ENCODE results near the gene ARHGEF39. TPM values are rescaled to one million over a fixed set of nuclear protein-coding genes. Genes with fewer than 3 reads are reported as not detected.
"Not testable (repeated sequence)": the region's sequence is repeated elsewhere in the genome, so short reads cannot be mapped to it uniquely, and the experiment has no call there.

The ARHGEF39 gene
- polyA plus RNA-seq, 3 donors, result 0.13 to 0.53 (median 0.42) TPM

GRCh38 chr9:35612843-35613242 lies 52.2 kb downstream of the ARHGEF39 start:
- no peak overlapping the region for H3K4me2 ChIP-seq (replicated peaks; ENCODE audit: extremely low read depth, low read length, poor library complexity, severe bottlenecking)
- intact Hi-C loops (cut with micrococcal nuclease), result no loop called here
- Mint-ChIP-seq H3K4me1 (peaks cover 26% of the 10 kb centered on the region), H3K27me3 (ENCODE audit: low read depth in 3 of 3) (peaks cover 11 to 25% (median 19%) of the 10 kb centered on the region in 3 donors), H3K9me3 (no peaks in the 10 kb centered on the region), H3K27ac (no peak overlapping the region), H3K36me3 (peaks cover 19 to 20% of the 10 kb centered on the region in 2 donors), H3K4me3 (no peak overlapping the region)
- H3K27ac ChIP-seq (ENCODE audit: low read depth in 1 of 2, low read length in 2 of 2), result no peak overlapping the region
- H3K36me3 ChIP-seq (replicated peaks in 1 of 2; ENCODE audit: control insufficient read depth in 1 of 2, insufficient read depth in 2 of 2, low read length in 2 of 2), result peaks cover 22% of the 10 kb centered on the region in 2 donors
- no peaks in the 10 kb centered on the region for H3K27me3 ChIP-seq (ENCODE audit: control insufficient read depth in 2 of 2, insufficient read depth in 2 of 2, low read length in 2 of 2)
- H3K9ac ChIP-seq (ENCODE audit: insufficient read depth, low read length, poor library complexity, severe bottlenecking), result no peak overlapping the region
- whole genome bisulfite sequencing (ENCODE audit: insufficient coverage), result no CpG with 5 or more reads among the region's 2 CpGs
- H3K79me2 ChIP-seq (ENCODE audit: insufficient read depth, low read length), result no peaks in the 10 kb centered on the region
- peaks cover 13 to 15% of the 10 kb centered on the region in 2 donors for H3K4me1 ChIP-seq (ENCODE audit: control insufficient read depth in 1 of 2, insufficient read depth in 2 of 2, low read length in 2 of 2)
- H3K4me3 ChIP-seq (replicated peaks in 1 of 3; ENCODE audit: low read depth in 2 of 3, low read length in 3 of 3), result no peak overlapping the region
- H4K20me1 ChIP-seq (ENCODE audit: insufficient read depth, low read length), result no peaks in the 10 kb centered on the region
- TF ChIP-seq, protein P1, sequence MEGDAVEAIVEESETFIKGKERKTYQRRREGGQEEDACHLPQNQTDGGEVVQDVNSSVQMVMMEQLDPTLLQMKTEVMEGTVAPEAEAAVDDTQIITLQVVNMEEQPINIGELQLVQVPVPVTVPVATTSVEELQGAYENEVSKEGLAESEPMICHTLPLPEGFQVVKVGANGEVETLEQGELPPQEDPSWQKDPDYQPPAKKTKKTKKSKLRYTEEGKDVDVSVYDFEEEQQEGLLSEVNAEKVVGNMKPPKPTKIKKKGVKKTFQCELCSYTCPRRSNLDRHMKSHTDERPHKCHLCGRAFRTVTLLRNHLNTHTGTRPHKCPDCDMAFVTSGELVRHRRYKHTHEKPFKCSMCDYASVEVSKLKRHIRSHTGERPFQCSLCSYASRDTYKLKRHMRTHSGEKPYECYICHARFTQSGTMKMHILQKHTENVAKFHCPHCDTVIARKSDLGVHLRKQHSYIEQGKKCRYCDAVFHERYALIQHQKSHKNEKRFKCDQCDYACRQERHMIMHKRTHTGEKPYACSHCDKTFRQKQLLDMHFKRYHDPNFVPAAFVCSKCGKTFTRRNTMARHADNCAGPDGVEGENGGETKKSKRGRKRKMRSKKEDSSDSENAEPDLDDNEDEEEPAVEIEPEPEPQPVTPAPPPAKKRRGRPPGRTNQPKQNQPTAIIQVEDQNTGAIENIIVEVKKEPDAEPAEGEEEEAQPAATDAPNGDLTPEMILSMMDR (IDR thresholded peaks at IDR 0.05), result no peak
- no peak for DNase-seq
- H3K9me3 ChIP-seq (replicated peaks in 1 of 2; ENCODE audit: control insufficient read depth in 1 of 2, insufficient read depth in 1 of 2, low read length in 2 of 2), result no peaks in the 10 kb centered on the region
- no peak overlapping the region for H2AFZ ChIP-seq (ENCODE audit: insufficient read depth, low read depth, low read length, poor library complexity, severe bottlenecking)

DNA sequence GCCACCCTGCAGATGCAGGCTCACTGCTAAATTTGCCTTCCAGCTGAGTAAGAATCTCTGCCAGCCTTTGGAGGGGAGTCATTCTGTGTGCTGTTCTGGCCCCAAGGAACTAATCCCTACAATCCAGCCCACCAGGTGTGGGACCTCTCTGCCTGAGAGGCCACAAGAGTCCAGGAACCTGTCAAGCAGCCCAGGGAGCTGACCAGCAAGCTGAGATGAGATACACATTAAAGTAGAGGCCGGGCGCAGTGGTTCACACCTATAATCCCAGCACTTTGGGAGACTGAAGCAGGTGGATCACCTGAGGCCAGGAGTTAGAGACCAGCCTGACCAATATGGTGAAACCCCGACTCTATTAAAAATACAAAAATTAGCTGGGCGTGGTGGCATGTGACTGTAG lies 52.9 kb downstream of the ARHGEF39 start:
- Mint-ChIP-seq H3K36me3 (peaks cover 26 to 27% of the 10 kb centered on the region in 2 donors), H3K27me3 (ENCODE audit: low read depth in 3 of 3) (peaks cover 9 to 22% (median 13%) of the 10 kb centered on the region in 3 donors), H3K27ac (peak overlapping the region in 1 of 7 donors; percentile 8), H3K4me1 (peaks cover 20% of the 10 kb centered on the region)
- H3K4me1 ChIP-seq (ENCODE audit: control insufficient read depth in 1 of 2, insufficient read depth in 2 of 2, low read length in 2 of 2); H3K27ac ChIP-seq (ENCODE audit: low read depth in 1 of 2, low read length in 2 of 2); intact Hi-C loops (cut with micrococcal nuclease); H3K9me3 ChIP-seq (replicated peaks in 1 of 2; ENCODE audit: control insufficient read depth in 1 of 2, insufficient read depth in 1 of 2, low read length in 2 of 2); H3K4me3 Mint-ChIP-seq; H3K79me2 ChIP-seq (ENCODE audit: insufficient read depth, low read length); H3K4me2 ChIP-seq (replicated peaks; ENCODE audit: extremely low read depth, low read length, poor library complexity, severe bottlenecking); H2AFZ ChIP-seq (ENCODE audit: insufficient read depth, low read depth, low read length, poor library complexity, severe bottlenecking); H4K20me1 ChIP-seq (ENCODE audit: insufficient read depth, low read length); H3K9ac ChIP-seq (ENCODE audit: insufficient read depth, low read length, poor library complexity, severe bottlenecking); DNase-seq; H3K4me3 ChIP-seq (replicated peaks in 1 of 3; ENCODE audit: low read depth in 2 of 3, low read length in 3 of 3); H3K9me3 Mint-ChIP-seq; H3K27me3 ChIP-seq (ENCODE audit: control insufficient read depth in 2 of 2, insufficient read depth in 2 of 2, low read length in 2 of 2): not testable (repeated sequence)
- whole genome bisulfite sequencing (ENCODE audit: insufficient coverage), result 100% methylated on average over 2 of the region's 4 CpGs
- peaks cover 28% of the 10 kb centered on the region in 2 donors for H3K36me3 ChIP-seq (replicated peaks in 1 of 2; ENCODE audit: control insufficient read depth in 1 of 2, insufficient read depth in 2 of 2, low read length in 2 of 2)
